GM10248 (cell line): ENCODE results near the gene B9D1.

Experiments
- CTCF ChIA-PET: fragments of 300-600 bp; sonication (Branson Sonifier 250); formaldehyde crosslinking; extraction: SDS; loops from one replicate; lab custom pipeline; 2021; ENCODE audit warnings: antibody characterized with exemption; lab: Yijun Ruan, JAX
- POLR2A ChIA-PET: fragments of 350-650 bp; sonication (Branson Sonifier 250); formaldehyde crosslinking; extraction: SDS; loops from one replicate; lab custom pipeline; 2020; ENCODE audit warnings: antibody characterized with exemption; lab: Yijun Ruan, JAX
- DNase-seq: peaks from one replicate; pipeline ENCODE4 v3.0.0; 2012; ENCODE audit errors: extremely low spot score
- CTCF ChIP-seq: IDR thresholded peaks from 2 replicates; pipeline ENCODE4 v1.5.1; 2012; ENCODE audit warnings: mild to moderate bottlenecking, low read depth; ENCODE audit errors: extremely low read depth, missing control alignments, control extremely low read depth

B9D1 gene

GRCh38 chr17:19368229-19368628 is 5.7 kb upstream of the B9D1 start:
- no peak for TF ChIP-seq CTCF
- DNase-seq: no peak
- CTCF ChIA-PET: interaction anchor here (1.1 to 1.7 kb wide), 3 partner anchors 10 to 79 kb away, joined by 4 to 5 read pairs (median 5); partner anchors contain the start of gene MAPK7
- POLR2A ChIA-PET: no interaction called here

- TF ChIP-seq CTCF: no peak
- POLR2A ChIA-PET: interaction anchor here (0.8 kb wide), 1 partner anchor 10 kb away, joined by 3 read pairs; no protein-coding TSS in a partner anchor
- no peak for DNase-seq
- CTCF ChIA-PET: interaction anchor here (1.2 to 7.4 kb wide), 5 partner anchors 11 to 397 kb away, joined by 3 to 121 read pairs (median 69); partner anchors contain the start of gene MAPK7
Observed at GRCh38 chr17:19366637-19366972, 4.1 kb upstream of the B9D1 start.

GRCh38 chr17:19365833-19366636 is 3.5 kb upstream of the B9D1 start:
- no peak for TF ChIP-seq CTCF
- CTCF ChIA-PET: interaction anchor here (0.8 to 7.4 kb wide), 7 partner anchors 11 to 398 kb away, joined by 3 to 121 read pairs (median 4); partner anchors contain the start of gene MAPK7
- no peak for DNase-seq
- POLR2A ChIA-PET: interaction anchor here (0.8 to 1.4 kb wide), 2 partner anchors 10 to 12 kb away, joined by 3 to 7 read pairs; partner anchors contain the start of gene MAPK7

GRCh38 chr17:19365499-19365817 is 2.9 kb upstream of the B9D1 start:
- no peak for DNase-seq
- CTCF ChIA-PET: interaction anchor here (0.7 to 7.4 kb wide), 8 partner anchors 11 to 399 kb away, joined by 3 to 121 read pairs (median 4); partner anchors contain the start of gene MAPK7
- POLR2A ChIA-PET: interaction anchor here (1.4 kb wide), 1 partner anchor 12 kb away, joined by 7 read pairs; the partner anchor contains the start of gene MAPK7
- no peak for TF ChIP-seq CTCF

GRCh38 chr17:19364699-19365498 is 2.4 kb upstream of the B9D1 start:
- TF ChIP-seq CTCF: no peak
- ChIA-PET CTCF (interaction anchor here (0.7 to 7.4 kb wide), 10 partner anchors 11 to 399 kb away, joined by 3 to 121 read pairs (median 14); partner anchors contain the start of gene MAPK7), POLR2A (interaction anchor here (1.4 kb wide), 1 partner anchor 13 kb away, joined by 7 read pairs; the partner anchor contains the start of gene MAPK7)
- no peak for DNase-seq
